ENCODE results near the gene OCRL.

DNA sequence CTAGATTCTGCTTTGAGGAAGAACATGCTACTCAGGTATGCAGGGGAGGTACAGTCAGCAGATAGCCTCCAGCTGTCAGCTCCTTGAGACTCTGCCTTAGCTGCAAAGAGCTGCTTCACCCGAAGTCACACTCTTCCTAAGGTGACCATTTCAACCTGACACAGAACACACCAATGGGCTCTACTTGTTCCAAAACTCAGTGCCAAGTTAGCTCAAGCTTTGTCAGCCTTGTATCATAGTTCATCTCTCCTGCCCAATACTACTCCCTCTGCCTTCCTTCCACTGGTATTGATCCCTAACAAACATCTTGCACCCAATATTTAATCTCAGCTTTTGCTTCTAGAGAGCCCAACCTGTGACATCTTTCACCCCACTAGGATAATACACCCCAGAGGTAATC is 8.9 kb upstream of the OCRL start:
- TF ChIP-seq, protein P1, sequence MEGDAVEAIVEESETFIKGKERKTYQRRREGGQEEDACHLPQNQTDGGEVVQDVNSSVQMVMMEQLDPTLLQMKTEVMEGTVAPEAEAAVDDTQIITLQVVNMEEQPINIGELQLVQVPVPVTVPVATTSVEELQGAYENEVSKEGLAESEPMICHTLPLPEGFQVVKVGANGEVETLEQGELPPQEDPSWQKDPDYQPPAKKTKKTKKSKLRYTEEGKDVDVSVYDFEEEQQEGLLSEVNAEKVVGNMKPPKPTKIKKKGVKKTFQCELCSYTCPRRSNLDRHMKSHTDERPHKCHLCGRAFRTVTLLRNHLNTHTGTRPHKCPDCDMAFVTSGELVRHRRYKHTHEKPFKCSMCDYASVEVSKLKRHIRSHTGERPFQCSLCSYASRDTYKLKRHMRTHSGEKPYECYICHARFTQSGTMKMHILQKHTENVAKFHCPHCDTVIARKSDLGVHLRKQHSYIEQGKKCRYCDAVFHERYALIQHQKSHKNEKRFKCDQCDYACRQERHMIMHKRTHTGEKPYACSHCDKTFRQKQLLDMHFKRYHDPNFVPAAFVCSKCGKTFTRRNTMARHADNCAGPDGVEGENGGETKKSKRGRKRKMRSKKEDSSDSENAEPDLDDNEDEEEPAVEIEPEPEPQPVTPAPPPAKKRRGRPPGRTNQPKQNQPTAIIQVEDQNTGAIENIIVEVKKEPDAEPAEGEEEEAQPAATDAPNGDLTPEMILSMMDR (IDR thresholded peaks at IDR 0.05) = no peak
- no peak for TF ChIP-seq POLR2A (IDR thresholded peaks at IDR 0.05)

All from thyroid gland (tissue), 4 donors.